ENCODE results near the gene LNP1.

GRCh38 chr3:100358413-100358812 is 42.9 kb upstream of the LNP1 start:
- TF ChIP-seq CTCF (IDR thresholded peaks at IDR 0.05; ENCODE audit: insufficient read depth, low read length, poor library complexity, severe bottlenecking) = no peak
- TF ChIP-seq EZH2phosphoT487 (conservative IDR thresholded peaks at IDR 0.05; ENCODE audit: low read length) = no peak

Data from SU-DHL-6 (cell line).